H9 (cell line): ENCODE measurements around the gene ACP1. TPM values are rescaled to one million over a fixed set of nuclear protein-coding genes. Genes with fewer than 3 reads are reported as not detected.
A peak's percentile ranks its signal among the peaks of the same experiment; 100 is the strongest.

Experiments used
- DNase-seq: peaks from one replicate; pipeline ENCODE4 v3.0.0-alpha.2; 2017
- H2AFZ ChIP-seq: one replicate; pipeline ENCODE4 v1.6.1; 2013; ENCODE audit warnings: mild to moderate bottlenecking, low read length, control low read depth, moderate library complexity
- H2AK5ac ChIP-seq: 2 replicates; pipeline ENCODE4 v1.6.1; 2013; ENCODE audit warnings: low read length, control low read depth, mixed read lengths; ENCODE audit not compliant: insufficient read length
- H2BK120ac ChIP-seq: one replicate; pipeline ENCODE4 v1.6.1; 2013; ENCODE audit warnings: low read depth, mild to moderate bottlenecking, low read length, control low read depth, inconsistent platforms; ENCODE audit not compliant: poor library complexity, severe bottlenecking
- H2BK12ac ChIP-seq: 2 replicates; pipeline ENCODE4 v1.6.1; 2013; ENCODE audit warnings: low read length, control low read depth, mixed read lengths, low read depth; ENCODE audit not compliant: insufficient read length
- H2BK15ac ChIP-seq: 2 replicates; pipeline ENCODE4 v1.6.1; 2013; ENCODE audit warnings: low read depth, low read length, control low read depth
- H2BK20ac ChIP-seq: one replicate; pipeline ENCODE4 v1.6.1; 2013; ENCODE audit warnings: low read depth, mild to moderate bottlenecking, low read length, control low read depth, inconsistent platforms; ENCODE audit not compliant: poor library complexity, severe bottlenecking
- H2BK5ac ChIP-seq: 2 replicates; pipeline ENCODE4 v1.6.1; 2013; ENCODE audit warnings: low read length, control low read depth, mixed read lengths; ENCODE audit not compliant: insufficient read length
- H3K14ac ChIP-seq: 2 replicates; pipeline ENCODE4 v1.6.1; 2013; ENCODE audit warnings: low read length, control low read depth; ENCODE audit not compliant: insufficient read depth
- H3K18ac ChIP-seq: 2 replicates; pipeline ENCODE4 v1.6.1; 2013; ENCODE audit warnings: low read depth, mild to moderate bottlenecking, mixed read lengths, low read length, control low read depth; ENCODE audit not compliant: insufficient read length
- H3K23ac ChIP-seq: 2 replicates; pipeline ENCODE4 v1.6.1; 2013; ENCODE audit warnings: low read length, control low read depth, mixed read lengths, low read depth; ENCODE audit not compliant: insufficient read length
- H3K23me2 ChIP-seq: 2 replicates; pipeline ENCODE4 v1.6.1; 2013; ENCODE audit warnings: low read depth, mild to moderate bottlenecking, mixed read lengths, low read length, control low read depth; ENCODE audit not compliant: insufficient read length, poor library complexity, severe bottlenecking
- H3K27ac ChIP-seq: 2 replicates; pipeline ENCODE4 v1.5.1; 2013; ENCODE audit warnings: low read length, control low read depth, mixed read lengths, low read depth; ENCODE audit not compliant: insufficient read length
- H3K27me3 ChIP-seq: 2 replicates; pipeline ENCODE4 v1.6.1; 2013; ENCODE audit warnings: low read length, control low read depth, inconsistent platforms; ENCODE audit not compliant: insufficient read depth
- H3K4ac ChIP-seq: 2 replicates; pipeline ENCODE4 v1.6.1; 2013; ENCODE audit warnings: low read depth, mild to moderate bottlenecking, control low read depth, inconsistent platforms, low read length, moderate library complexity
- H3K4me1 ChIP-seq: 2 replicates; pipeline ENCODE4 v1.6.1; 2013; ENCODE audit warnings: low read length, control low read depth, inconsistent platforms; ENCODE audit not compliant: insufficient read depth
- H3K4me2 ChIP-seq: 2 replicates; pipeline ENCODE4 v1.6.1; 2013; ENCODE audit warnings: low read length, control low read depth, mixed read lengths; ENCODE audit not compliant: insufficient read length, insufficient read depth
- H3K56ac ChIP-seq: 2 replicates; pipeline ENCODE4 v1.6.1; 2013; ENCODE audit warnings: low read depth, mild to moderate bottlenecking, mixed read lengths, low read length, control low read depth; ENCODE audit not compliant: insufficient read length
- H3K79me1 ChIP-seq: 2 replicates; pipeline ENCODE4 v1.6.1; 2013; ENCODE audit warnings: low read depth, mild to moderate bottlenecking, moderate library complexity, low read length, control low read depth, inconsistent platforms; ENCODE audit not compliant: insufficient read depth, poor library complexity, severe bottlenecking
- H3K79me2 ChIP-seq: 2 replicates; pipeline ENCODE4 v1.6.1; 2013; ENCODE audit warnings: low read length, control low read depth, inconsistent platforms; ENCODE audit not compliant: insufficient read depth
- H3K9ac ChIP-seq: 2 replicates; pipeline ENCODE4 v1.6.1; 2013; ENCODE audit warnings: low read length, control low read depth, mixed read lengths; ENCODE audit not compliant: insufficient read length; ENCODE audit errors: extremely low read depth
- H3K9me3 ChIP-seq: one replicate; pipeline ENCODE4 v1.6.1; 2013; ENCODE audit warnings: low read depth, low read length, inconsistent platforms; ENCODE audit not compliant: control insufficient read depth
- H3T11ph ChIP-seq: one replicate; pipeline ENCODE4 v1.6.1; 2013; ENCODE audit warnings: mild to moderate bottlenecking, low read length, control low read depth, inconsistent platforms
- H4K20me1 ChIP-seq: one replicate; pipeline ENCODE4 v1.6.1; 2013; ENCODE audit not compliant: control insufficient read depth, insufficient read length, insufficient read depth
- H4K5ac ChIP-seq: 2 replicates; pipeline ENCODE4 v1.6.1; 2013; ENCODE audit warnings: low read depth, mild to moderate bottlenecking, mixed read lengths, low read length, control low read depth; ENCODE audit not compliant: insufficient read length
- H4K8ac ChIP-seq: replicated peaks from 2 replicates; pipeline ENCODE4 v1.6.1; 2013; ENCODE audit warnings: low read length, control low read depth, mixed read lengths, low read depth; ENCODE audit not compliant: insufficient read length
- H4K91ac ChIP-seq: 2 replicates; pipeline ENCODE4 v1.6.1; 2013; ENCODE audit warnings: low read depth, mild to moderate bottlenecking, moderate library complexity, mixed read lengths, low read length, control low read depth; ENCODE audit not compliant: insufficient read length
- H3K27ac Mint-ChIP-seq, 3 experiments: 2 replicates in 2 of 3; 3 replicates in 1 of 3; pipeline ENCODE4 v1.8.0; 2020 to 2021; ENCODE audit warnings: mixed read lengths in 3 of 3, mild to moderate bottlenecking in 1 of 3, moderate library complexity in 1 of 3
- H3K27me3 Mint-ChIP-seq: 2 replicates; pipeline ENCODE4 v1.8.0; 2021; ENCODE audit warnings: low read depth, mild to moderate bottlenecking, moderate library complexity, mixed read lengths
- H3K36me3 Mint-ChIP-seq, 3 experiments: 2 replicates in 2 of 3; 3 replicates in 1 of 3; pipeline ENCODE4 v1.8.0; 2020 to 2021; ENCODE audit warnings: low read depth in 3 of 3, mixed read lengths in 3 of 3; ENCODE audit not compliant: insufficient read depth in 1 of 3
- H3K4me1 Mint-ChIP-seq, 2 experiments: 2 replicates each; pipeline ENCODE4 v1.8.0; 2020; ENCODE audit warnings: mixed read lengths in 2 of 2
- H3K4me3 Mint-ChIP-seq, 2 experiments: 2 replicates in 1 of 2; 3 replicates in 1 of 2; pipeline ENCODE4 v1.8.0; 2020 to 2021; ENCODE audit warnings: mild to moderate bottlenecking in 2 of 2, mixed read lengths in 2 of 2, moderate library complexity in 1 of 2
- H3K9me3 Mint-ChIP-seq, 2 experiments: 2 replicates in 1 of 2; 3 replicates in 1 of 2; pipeline ENCODE4 v1.8.0; 2020; ENCODE audit warnings: mild to moderate bottlenecking in 2 of 2, mixed read lengths in 2 of 2, moderate library complexity in 1 of 2
- WGBS: extraction: QIAGEN DNeasy Blood & Tissue Kit; methylation state at CpG from one replicate; pipeline ENCODE4 v1.1.7; 2013; ENCODE audit warnings: missing lambda C conversion rate, low lambda C conversion rate, mixed read lengths; ENCODE audit not compliant: insufficient read length; ENCODE audit errors: extremely low coverage; 5-methylcytosine and 5-hydroxymethylcytosine counted together
- long read RNA-seq: library from polyadenylated mRNA; unstranded; transcript quantifications from one replicate; pipeline ENCODE4 v2.0.0, GENCODE V29; 2020
- total RNA-seq: library from RNA; stranded (reverse); gene quantifications from 2 replicates; pipeline ENCODE4 v1.2.1, GENCODE V29; 2021
- TF ChIP-seq, protein P1 (sequence below): fragments of 200-600 bp; sonication (generic); conservative IDR thresholded peaks from 3 replicates; pipeline ENCODE4 v1.8.0; 2021; ENCODE audit warnings: antibody characterized with exemption, mild to moderate bottlenecking

ACP1 gene
- total RNA-seq, result 135 and 143 TPM in 2 replicates
- long read RNA-seq, transcript ACP1-205 (3 exons, 703 nt), result minor isoform, 10 of 953 reads
- long read RNA-seq, transcript ACP1-209 (7 exons, 577 nt), result minor isoform, 64 of 953 reads
- long read RNA-seq, transcript ACP1-201 (6 exons, 1,549 nt), result major isoform, 613 of 953 reads
- long read RNA-seq, transcript ACP1-202 (6 exons, 1,552 nt), result minor isoform, 193 of 953 reads
- long read RNA-seq, partial matches to known transcripts, result 18 of 953 reads
- long read RNA-seq, other reads (novel, unspliced or antisense), result 39 of 953 reads

DNA sequence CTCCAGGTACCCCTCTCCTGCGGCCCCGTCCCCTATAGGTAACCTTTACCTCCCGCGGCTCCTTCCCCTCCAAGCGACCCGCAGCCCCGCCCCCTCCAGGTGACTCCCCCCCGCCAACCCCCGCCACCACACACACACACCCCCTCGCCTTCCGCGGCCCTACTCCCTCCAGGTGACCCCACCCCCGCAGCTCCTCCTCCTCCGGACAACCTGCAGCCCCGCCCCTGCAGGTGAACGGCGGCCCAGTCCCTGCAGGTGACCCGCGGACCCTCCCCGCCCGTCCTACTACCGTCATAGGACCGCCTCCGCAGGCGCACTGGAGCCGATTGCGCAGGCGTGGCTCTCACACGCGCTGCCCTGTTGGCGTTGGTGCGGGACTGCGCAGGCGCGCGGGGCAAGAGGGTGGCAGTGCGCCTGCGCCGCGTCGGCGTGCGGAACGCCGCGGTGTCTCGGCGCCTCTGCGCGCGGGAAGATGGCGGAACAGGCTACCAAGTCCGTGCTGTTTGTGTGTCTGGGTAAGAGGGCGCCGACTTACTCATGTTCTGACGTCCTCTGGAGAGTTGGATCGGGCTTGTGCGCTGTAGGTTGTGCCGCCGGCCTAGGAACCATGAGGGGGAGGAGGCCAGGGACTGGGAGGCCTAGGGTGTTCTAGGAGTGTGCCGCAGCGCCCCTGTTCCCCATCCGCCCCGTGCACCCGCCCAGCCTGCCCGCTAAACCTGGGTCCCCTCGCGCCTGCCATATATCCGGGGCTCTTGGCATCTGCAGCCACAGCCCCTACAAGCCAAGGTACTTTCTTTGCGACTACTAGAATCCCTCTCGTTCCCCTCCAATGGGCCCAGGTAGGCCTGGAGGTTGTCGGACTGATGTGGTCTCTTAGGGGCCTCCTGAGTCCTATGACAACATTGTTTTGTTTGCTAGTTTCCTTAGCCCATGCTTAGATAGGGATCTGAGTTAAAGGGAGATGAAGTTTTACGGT is at the start of gene ACP1:
TSS of gene ACP1 (plus strand) at position 455 of the 976 bp plus-strand sequence. CDS start at position 473, 18 bp downstream.
- H4K20me1 ChIP-seq, result peaks cover 2% of the 10 kb centered on the region
- peaks cover 10% of the 10 kb centered on the region for H3K27me3 Mint-ChIP-seq
- no peak within 1 kb of the TSS for H2AK5ac ChIP-seq
- no peak within 1 kb of the TSS for H3K27ac ChIP-seq
- peaks cover 3 to 6% of the 10 kb centered on the region in 2 experiments; a peak in 3 of 5 replicates for H3K9me3 Mint-ChIP-seq
- peak within 1 kb of the TSS; percentile 97 for H3K4me2 ChIP-seq
- no peak within 1 kb of the TSS for H3K56ac ChIP-seq
- TF ChIP-seq, protein P1, sequence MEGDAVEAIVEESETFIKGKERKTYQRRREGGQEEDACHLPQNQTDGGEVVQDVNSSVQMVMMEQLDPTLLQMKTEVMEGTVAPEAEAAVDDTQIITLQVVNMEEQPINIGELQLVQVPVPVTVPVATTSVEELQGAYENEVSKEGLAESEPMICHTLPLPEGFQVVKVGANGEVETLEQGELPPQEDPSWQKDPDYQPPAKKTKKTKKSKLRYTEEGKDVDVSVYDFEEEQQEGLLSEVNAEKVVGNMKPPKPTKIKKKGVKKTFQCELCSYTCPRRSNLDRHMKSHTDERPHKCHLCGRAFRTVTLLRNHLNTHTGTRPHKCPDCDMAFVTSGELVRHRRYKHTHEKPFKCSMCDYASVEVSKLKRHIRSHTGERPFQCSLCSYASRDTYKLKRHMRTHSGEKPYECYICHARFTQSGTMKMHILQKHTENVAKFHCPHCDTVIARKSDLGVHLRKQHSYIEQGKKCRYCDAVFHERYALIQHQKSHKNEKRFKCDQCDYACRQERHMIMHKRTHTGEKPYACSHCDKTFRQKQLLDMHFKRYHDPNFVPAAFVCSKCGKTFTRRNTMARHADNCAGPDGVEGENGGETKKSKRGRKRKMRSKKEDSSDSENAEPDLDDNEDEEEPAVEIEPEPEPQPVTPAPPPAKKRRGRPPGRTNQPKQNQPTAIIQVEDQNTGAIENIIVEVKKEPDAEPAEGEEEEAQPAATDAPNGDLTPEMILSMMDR, result no peak
- no peak within 1 kb of the TSS for H3K23ac ChIP-seq
- peak within 1 kb of the TSS; percentile 84 for H3K14ac ChIP-seq
- peak within 1 kb of the TSS; percentile 7 for H4K5ac ChIP-seq
- peaks cover 16% of the 10 kb centered on the region for H3K23me2 ChIP-seq
- peaks cover 20 to 37% of the 10 kb centered on the region in 2 experiments for H3K4me1 Mint-ChIP-seq
- peak; percentile 99 for DNase-seq
- no peaks in the 10 kb centered on the region for H3K9me3 ChIP-seq
- H3T11ph ChIP-seq, result no peak within 1 kb of the TSS
- H2BK5ac ChIP-seq, result peak within 1 kb of the TSS; percentile 10
- peaks cover 14 to 28% (median 16%) of the 10 kb centered on the region in 3 experiments; a peak in 6 of 7 replicates for H3K36me3 Mint-ChIP-seq
- no peak within 1 kb of the TSS for H2BK12ac ChIP-seq
- no peak within 1 kb of the TSS for H3K4ac ChIP-seq
- peaks cover 41% of the 10 kb centered on the region for H3K79me2 ChIP-seq
- peak within 1 kb of the TSS; percentile 97 to 98 (median 97) for H3K27ac Mint-ChIP-seq
- H2BK120ac ChIP-seq, result no peak within 1 kb of the TSS
- peak within 1 kb of the TSS; percentile 65 for H3K18ac ChIP-seq
- H4K91ac ChIP-seq, result no peak within 1 kb of the TSS
- H2BK15ac ChIP-seq, result no peak within 1 kb of the TSS
- no peak within 1 kb of the TSS for H2AFZ ChIP-seq
- H4K8ac ChIP-seq, result no peak within 1 kb of the TSS
- H3K4me3 Mint-ChIP-seq, result peak within 1 kb of the TSS; percentile 93 to 94
- no peaks in the 10 kb centered on the region for H3K27me3 ChIP-seq
- H3K79me1 ChIP-seq, result peaks cover under 1% of the 10 kb centered on the region
- H3K9ac ChIP-seq, result peak within 1 kb of the TSS; percentile 83
- peaks cover 2% of the 10 kb centered on the region; the same call in 1 of the 2 replicates for H3K4me1 ChIP-seq
- H2BK20ac ChIP-seq, result no peak within 1 kb of the TSS
- no CpG with 5 or more reads among the region's 73 CpGs for WGBS
